Caco-2 (cell line): ENCODE data around the gene DMWD. TPM values are rescaled to one million over a fixed set of nuclear protein-coding genes. Genes with fewer than 3 reads are reported as not detected.

Experiments
- BruUV-seq: library from RNA; stranded (reverse); fragments of 400-500 nt; replicated peaks from 2 replicates; lab custom pipeline; 2021; lab: Mats Ljungman, UMichigan
- CTCF ChIA-PET: fragments of 300-600 bp; sonication (Branson Sonifier 250); formaldehyde crosslinking; loops from one replicate; lab custom pipeline; 2022; ENCODE audit warnings: antibody characterized with exemption; lab: Charles Lee
- POLR2A ChIA-PET: fragments of 300-600 bp; sonication (Branson Sonifier 250); formaldehyde crosslinking; loops from one replicate; lab custom pipeline; 2022; ENCODE audit warnings: antibody characterized with exemption; lab: Charles Lee
- DNase-seq, 2 experiments: peaks; one replicate each; pipeline versions ENCODE4 v3.0.0 to v3.0.0-alpha.2; 2020 to 2022
- H3K27me3 ChIP-seq: replicated peaks from 2 replicates; pipeline ENCODE4 v1.6.0; 2011; ENCODE audit warnings: low read length; ENCODE audit not compliant: control insufficient read depth, insufficient read depth
- H3K36me3 ChIP-seq: 2 replicates; pipeline ENCODE4 v1.5.1; 2011; ENCODE audit warnings: low read length; ENCODE audit not compliant: control insufficient read depth, insufficient read depth
- H3K4me1 ChIP-seq: fragments of 250-450 bp; sonication (Bioruptor Pico); 2 replicates; pipeline ENCODE4 v1.5.1; 2020; ENCODE audit warnings: mild to moderate bottlenecking
- H3K4me3 ChIP-seq: 2 replicates; pipeline ENCODE4 v1.5.1; 2011; ENCODE audit warnings: low read depth, mild to moderate bottlenecking, control low read depth, low read length
- H3K9me3 ChIP-seq: fragments of 250-450 bp; sonication (Bioruptor Pico); 2 replicates; pipeline ENCODE4 v1.5.1; 2020; ENCODE audit warnings: mild to moderate bottlenecking, moderate library complexity
- H3K27ac Mint-ChIP-seq: one replicate; pipeline ENCODE4 v1.8.0; 2022; ENCODE audit warnings: mixed read lengths; ENCODE audit not compliant: unreplicated experiment
- H3K27me3 Mint-ChIP-seq: one replicate; pipeline ENCODE4 v1.8.0; 2022; ENCODE audit warnings: mixed read lengths; ENCODE audit not compliant: insufficient read depth, unreplicated experiment
- H3K36me3 Mint-ChIP-seq: one replicate; pipeline ENCODE4 v1.8.0; 2022; ENCODE audit warnings: mild to moderate bottlenecking, mixed read lengths; ENCODE audit not compliant: insufficient read depth, unreplicated experiment
- H3K4me1 Mint-ChIP-seq: one replicate; pipeline ENCODE4 v1.8.0; 2022; ENCODE audit warnings: low read depth, mixed read lengths; ENCODE audit not compliant: unreplicated experiment
- H3K4me3 Mint-ChIP-seq: one replicate; pipeline ENCODE4 v1.8.0; 2022; ENCODE audit warnings: mild to moderate bottlenecking, moderate library complexity, mixed read lengths; ENCODE audit not compliant: unreplicated experiment
- H3K9me3 Mint-ChIP-seq: one replicate; pipeline ENCODE4 v1.8.0; 2022; ENCODE audit warnings: mixed read lengths; ENCODE audit not compliant: unreplicated experiment
- intact Hi-C: fragments of 100-400 bp; cut with micrococcal nuclease; formaldehyde crosslinking; loops from one replicate; pipeline ENCODE4 v1.10.0; 2022; ENCODE audit not compliant: unreplicated experiment
- total RNA-seq: library from RNA; stranded (reverse); gene quantifications from 2 replicates; pipeline ENCODE4 v1.2.3, GENCODE V29; 2022
- TF ChIP-seq, protein P1 (sequence below), 2 experiments: fragments of 200-600 bp in 1 of 2; IDR thresholded peaks; 1 replicate in 1 of 2; 2 replicates in 1 of 2; pipeline versions ENCODE4 v1.5.1 to v1.8.0; 2011 to 2022; ENCODE audit warnings: antibody characterized with exemption in 1 of 2, control low read depth in 1 of 2, inconsistent platforms in 1 of 2, low read depth in 1 of 2, low read length in 1 of 2, mild to moderate bottlenecking in 1 of 2, moderate library complexity in 1 of 2; ENCODE audit not compliant: insufficient read depth in 1 of 2, severe bottlenecking in 1 of 2, unreplicated experiment in 1 of 2

The DMWD gene
- total RNA-seq, 1 experiment from 2014 or later = 76.3 TPM

DNA sequence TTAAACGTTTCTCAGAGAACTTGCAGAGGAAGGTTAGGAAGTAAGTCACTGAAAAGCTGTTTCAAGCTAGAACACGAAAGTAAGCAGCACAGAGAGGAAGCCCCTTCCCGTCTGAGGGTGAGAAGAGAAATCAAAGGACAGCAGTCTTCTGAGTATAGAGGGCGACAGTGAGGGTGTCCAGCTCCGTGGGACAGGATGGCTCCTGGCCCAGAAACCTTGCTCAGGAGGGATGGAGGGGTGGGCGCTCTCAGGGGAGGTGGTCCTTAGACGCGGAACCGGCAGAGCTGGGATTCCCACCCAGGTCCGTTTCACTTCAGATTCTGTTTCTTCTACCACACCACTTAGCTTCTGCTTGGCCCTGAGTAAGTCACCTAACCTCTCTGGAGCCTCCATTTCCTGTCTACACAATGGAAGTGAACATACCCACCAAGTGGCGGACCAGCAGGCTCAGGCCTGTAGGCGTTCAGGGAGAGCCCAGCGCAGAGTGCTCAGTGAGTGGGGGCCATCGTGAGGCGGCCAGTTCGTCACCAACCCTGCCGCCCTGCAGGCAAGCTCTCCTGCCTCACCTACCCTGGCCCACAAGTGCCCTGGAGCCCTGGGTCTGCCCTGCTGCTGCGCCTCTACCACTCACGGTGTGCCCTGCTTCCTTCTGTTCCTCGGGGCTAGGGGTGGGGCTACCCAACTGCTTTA lies 27.9 kb upstream of the DMWD start:
- intact Hi-C loops = no loop called here
- DNase-seq = no peak
- no TSS peak for BruUV-seq
- Mint-ChIP-seq H3K4me3 (no peak overlapping the region), H3K9me3 (no peaks in the 10 kb centered on the region), H3K36me3 (peaks cover 69% of the 10 kb centered on the region), H3K27me3 (no peaks in the 10 kb centered on the region), H3K4me1 (peaks cover 14% of the 10 kb centered on the region), H3K27ac (no peak overlapping the region)
- Histone ChIP-seq H3K9me3 (no peaks in the 10 kb centered on the region), H3K36me3 (peaks cover 4% of the 10 kb centered on the region), H3K4me1 (peaks cover 6% of the 10 kb centered on the region; the same call in 1 of the 2 replicates), H3K27me3 (no peaks in the 10 kb centered on the region), H3K4me3 (no peak overlapping the region)
- POLR2A ChIA-PET = no interaction called here
- CTCF ChIA-PET = interaction anchor here (0.6 kb wide), 1 partner anchor 50 kb away, joined by 3 read pairs; no protein-coding TSS in a partner anchor
- TF ChIP-seq, protein P1, sequence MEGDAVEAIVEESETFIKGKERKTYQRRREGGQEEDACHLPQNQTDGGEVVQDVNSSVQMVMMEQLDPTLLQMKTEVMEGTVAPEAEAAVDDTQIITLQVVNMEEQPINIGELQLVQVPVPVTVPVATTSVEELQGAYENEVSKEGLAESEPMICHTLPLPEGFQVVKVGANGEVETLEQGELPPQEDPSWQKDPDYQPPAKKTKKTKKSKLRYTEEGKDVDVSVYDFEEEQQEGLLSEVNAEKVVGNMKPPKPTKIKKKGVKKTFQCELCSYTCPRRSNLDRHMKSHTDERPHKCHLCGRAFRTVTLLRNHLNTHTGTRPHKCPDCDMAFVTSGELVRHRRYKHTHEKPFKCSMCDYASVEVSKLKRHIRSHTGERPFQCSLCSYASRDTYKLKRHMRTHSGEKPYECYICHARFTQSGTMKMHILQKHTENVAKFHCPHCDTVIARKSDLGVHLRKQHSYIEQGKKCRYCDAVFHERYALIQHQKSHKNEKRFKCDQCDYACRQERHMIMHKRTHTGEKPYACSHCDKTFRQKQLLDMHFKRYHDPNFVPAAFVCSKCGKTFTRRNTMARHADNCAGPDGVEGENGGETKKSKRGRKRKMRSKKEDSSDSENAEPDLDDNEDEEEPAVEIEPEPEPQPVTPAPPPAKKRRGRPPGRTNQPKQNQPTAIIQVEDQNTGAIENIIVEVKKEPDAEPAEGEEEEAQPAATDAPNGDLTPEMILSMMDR (IDR thresholded peaks at IDR 0.05; ENCODE audit: insufficient read depth in 1 of 2, low read depth in 1 of 2, low read length in 1 of 2, severe bottlenecking in 1 of 2, unreplicated experiment in 1 of 2) = no peak

DNA sequence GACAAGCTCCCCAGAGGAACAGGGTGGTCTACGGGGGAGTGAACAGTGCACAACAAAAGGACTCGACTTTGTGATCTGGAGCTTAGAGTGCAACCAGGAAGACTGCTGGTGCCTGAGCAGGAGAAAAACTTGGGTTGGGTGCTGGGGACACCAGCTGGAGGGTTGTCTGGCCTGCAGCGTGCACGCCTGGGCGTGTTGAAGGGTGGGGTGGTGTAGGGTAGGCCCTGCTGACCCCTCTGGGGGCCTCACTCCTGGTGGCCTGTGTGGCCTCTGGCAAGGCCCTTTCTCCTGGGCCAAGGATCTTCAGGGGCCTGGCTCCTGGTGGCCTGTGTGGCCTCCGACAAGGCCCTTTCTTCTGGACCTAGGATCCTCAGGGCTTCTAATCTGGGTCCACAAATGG lies 27.1 kb upstream of the DMWD start:
- CTCF ChIA-PET = no interaction called here
- intact Hi-C loops = loop anchor here (10.0 kb wide), 1 partner anchor 195 kb away; no protein-coding TSS in a partner anchor
- no peak for DNase-seq
- H3K36me3 ChIP-seq = peaks cover 4% of the 10 kb centered on the region
- Mint-ChIP-seq H3K27ac (peak overlapping the region; percentile 80), H3K4me1 (peaks cover 14% of the 10 kb centered on the region), H3K27me3 (no peaks in the 10 kb centered on the region), H3K36me3 (peaks cover 72% of the 10 kb centered on the region), H3K9me3 (no peaks in the 10 kb centered on the region), H3K4me3 (no peak overlapping the region)
- no peaks in the 10 kb centered on the region for H3K9me3 ChIP-seq
- H3K4me1 ChIP-seq = peaks cover 6% of the 10 kb centered on the region; the same call in 1 of the 2 replicates
- BruUV-seq = no TSS peak
- H3K4me3 ChIP-seq = no peak overlapping the region
- TF ChIP-seq, protein P1 (IDR thresholded peaks at IDR 0.05; ENCODE audit: insufficient read depth in 1 of 2, low read depth in 1 of 2, low read length in 1 of 2, severe bottlenecking in 1 of 2, unreplicated experiment in 1 of 2) = no peak
- H3K27me3 ChIP-seq = no peaks in the 10 kb centered on the region
- POLR2A ChIA-PET = no interaction called here

DNA sequence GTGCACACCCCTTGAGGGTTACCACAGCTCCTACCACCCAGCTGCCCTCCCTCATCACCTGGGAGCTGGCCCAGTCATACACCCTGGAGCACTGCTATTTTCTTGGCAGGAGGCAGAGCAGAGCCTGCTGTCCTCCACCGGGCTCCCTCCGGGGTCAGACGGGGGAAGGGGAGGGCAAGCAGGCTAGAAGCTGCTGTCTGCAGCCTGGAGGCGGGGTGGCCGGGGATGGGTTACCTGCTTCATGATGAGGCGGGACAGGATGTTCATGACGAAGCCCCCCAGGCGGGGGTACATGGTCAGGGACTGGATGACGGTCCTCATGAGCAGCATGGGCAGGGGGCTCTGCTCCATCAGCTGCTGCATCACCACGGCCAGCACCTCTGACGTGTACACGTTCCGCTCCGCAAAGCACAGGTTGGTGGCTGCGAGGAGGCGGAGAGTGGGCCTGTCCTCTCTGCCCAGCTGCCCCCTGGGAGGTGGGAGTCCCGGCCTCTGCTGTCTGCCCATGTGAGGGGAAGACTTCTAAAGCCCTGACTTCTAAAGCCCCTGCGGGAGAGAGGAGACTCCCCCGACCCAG lies 25.2 kb upstream of the DMWD start:
- Histone ChIP-seq H3K27me3 (no peaks in the 10 kb centered on the region), H3K36me3 (peaks cover 2% of the 10 kb centered on the region), H3K4me3 (no peak overlapping the region), H3K9me3 (no peaks in the 10 kb centered on the region), H3K4me1 (peaks cover 6% of the 10 kb centered on the region; the same call in 1 of the 2 replicates)
- ChIA-PET POLR2A (interaction anchor here (1.0 to 1.3 kb wide), 2 partner anchors 46 to 68 kb away, joined by 3 to 4 read pairs; partner anchors contain the start of gene IRF2BP1), CTCF (interaction anchor here (0.7 to 2.8 kb wide), 11 partner anchors 11 to 1611 kb away, joined by 3 to 46 read pairs (median 12); partner anchors contain the start of genes FOXA3, IRF2BP1, MYPOP and SIX5)
- DNase-seq = peak in 1 of 2 experiments; percentile 41
- no peak overlapping the region for H3K27ac Mint-ChIP-seq
- peaks cover 62% of the 10 kb centered on the region for H3K36me3 Mint-ChIP-seq
- no TSS peak for BruUV-seq
- peaks cover 14% of the 10 kb centered on the region for H3K4me1 Mint-ChIP-seq
- no peaks in the 10 kb centered on the region for H3K9me3 Mint-ChIP-seq
- no peak overlapping the region for H3K4me3 Mint-ChIP-seq
- H3K27me3 Mint-ChIP-seq = no peaks in the 10 kb centered on the region
- TF ChIP-seq, protein P1 (IDR thresholded peaks at IDR 0.05; ENCODE audit: insufficient read depth in 1 of 2, low read depth in 1 of 2, low read length in 1 of 2, severe bottlenecking in 1 of 2, unreplicated experiment in 1 of 2) = no peak
- intact Hi-C loops = loop anchor here (1.0 to 10.0 kb wide), 2 partner anchors 65 to 197 kb away; no protein-coding TSS in a partner anchor
